Pancreas (tissue), 10 donors: ENCODE results near the gene RBMS3. TPM values are rescaled to one million over a fixed set of nuclear protein-coding genes. Genes with fewer than 3 reads are reported as not detected.

Source experiments
- ATAC-seq, 4 donors: fragments of 200-7000 bp; cut with Tn5 transposase; one replicate each; pipeline versions ENCODE4 v1.8.0 to v1.9.1; 2020; ENCODE audit warnings: mild to moderate bottlenecking in 4 of 4, moderate library complexity in 4 of 4
- DNase-seq, 6 donors: peaks; one replicate each; pipeline ENCODE4 v3.0.0-alpha.2; 2020
- FAIRE-seq: peaks from 2 replicates; lab custom pipeline; 2012; peaks lifted over from hg19 to GRCh38; lab: Jason Lieb, UNC
- H3K27ac ChIP-seq, 4 donors: fragments of 200-600 bp; sonication (generic); 1 replicate in 3 of 4; 2 replicates in 1 of 4; pipeline versions ENCODE4 v1.5.0 to v1.8.0; 2020
- H3K27me3 ChIP-seq, 4 donors: fragments of 200-600 bp; one replicate each; pipeline ENCODE4 v1.8.0; 2021
- H3K36me3 ChIP-seq, 3 donors: fragments of 200-600 bp; sonication (generic) in 1 of 3; one replicate each; pipeline versions ENCODE4 v1.5.0 to v1.8.0; 2020 to 2021
- H3K4me1 ChIP-seq, 3 donors: fragments of 200-600 bp; one replicate each; pipeline ENCODE4 v1.8.0; 2021
- H3K4me3 ChIP-seq, 4 donors: fragments of 200-600 bp; sonication (generic) in 2 of 4; one replicate each; pipeline versions ENCODE4 v1.5.0 to v1.8.0; 2020 to 2021
- H3K9me3 ChIP-seq, 4 donors: fragments of 200-600 bp; one replicate each; pipeline ENCODE4 v1.8.0; 2021
- CTCF ChIP-seq, 4 donors: fragments of 200-600 bp; sonication (generic) in 3 of 4; IDR thresholded peaks; one replicate each; pipeline versions ENCODE4 v1.5.0 to v1.8.0; 2021; ENCODE audit warnings: antibody characterized with exemption in 4 of 4
- WGBS, 2 donors: extraction: QIAGEN DNeasy Blood & Tissue Kit; methylation state at CpG; one replicate each; pipeline ENCODE4 v1.1.7; 2013; 5-methylcytosine and 5-hydroxymethylcytosine counted together
- intact Hi-C, 3 donors: fragments of 100-400 bp; cut with DNase I; formaldehyde crosslinking; loops; one replicate each; pipeline versions ENCODE4 v1.11.1 to v1.14.2; 2022
- polyA plus RNA-seq, 2 donors: library from polyadenylated mRNA; stranded (reverse); fragments of 200-250 nt; gene quantifications; one replicate each; pipeline ENCODE4 v1.2.3, GENCODE V29; 2013
- total RNA-seq, 6 donors: library from RNA; stranded (reverse); fragmentation: NEBNext Ultra II Directional in 4 of 6; extraction: Animal tissue kit (Norgen Biotek cat#: 25700) in 4 of 6; gene quantifications; one replicate each; pipeline versions ENCODE4 v1.2.1 to v1.2.4, GENCODE V29; 2021 to 2023
- donor health status: healthy with polysubstance abuse.
- donor health status: DM: no; HTN: no; CAD: no; lungs with moderate emphysema.
- donor health status: DM: no; HTN: no; CAD: no.
- donor health status: control.
- donor health status: control.
- donor health status: Bipolar disorder and iron deficiency.
- donor health status: DM: yes; HTN: yes; CAD: no.
- donor health status: DM: no; HTN: no; CAD: no.
- donor health status: DM: no; HTN: no; CAD: no.
- donor health status: DM: yes; HTN: yes; CAD: no.

RBMS3 gene
- total and polyA plus RNA-seq, 8 donors = 4.0 to 10.0 (median 6.6) TPM

- Histone ChIP-seq H3K9me3 (no peaks in the 10 kb centered on the region), H3K27ac (no peak overlapping the region), H3K4me1 (no peaks in the 10 kb centered on the region), H3K36me3 (no peaks in the 10 kb centered on the region), H3K27me3 (peaks cover 0 to 3% (median 0%) of the 10 kb centered on the region in 4 donors), H3K4me3 (no peak overlapping the region)
- TF ChIP-seq CTCF (IDR thresholded peaks at IDR 0.05) = no peak
- no peak for FAIRE-seq
- intact Hi-C loops = no loop called here
- ATAC-seq = no peak
- no peak for DNase-seq
- 72 to 74% methylated on average over 4 of the region's 4 CpGs for WGBS, 2 donors
Measured at GRCh38 chr3:29240887-29241286, 40.0 kb upstream of the RBMS3 start.

DNA sequence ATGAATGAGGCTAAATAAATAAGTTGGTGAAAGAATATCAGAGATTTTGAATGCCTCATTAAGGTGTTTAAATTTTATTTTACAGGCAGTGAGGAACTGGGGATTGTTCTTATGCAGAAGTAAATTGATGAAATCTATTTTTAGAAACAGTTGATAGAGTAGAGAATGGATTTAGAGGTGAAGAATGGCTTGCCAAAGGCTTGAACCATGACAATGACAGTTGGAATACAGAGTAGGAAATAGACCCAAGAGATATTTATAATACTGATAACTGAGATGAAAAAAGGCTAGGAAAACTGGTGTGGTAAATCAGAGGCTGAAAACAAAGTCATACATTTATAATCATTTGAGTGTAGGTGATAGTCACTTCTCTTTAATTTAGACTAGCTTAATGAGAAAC lies 39.0 kb upstream of the RBMS3 start:
- H3K4me1 ChIP-seq = no peaks in the 10 kb centered on the region
- no peak for TF ChIP-seq CTCF (IDR thresholded peaks at IDR 0.05)
- no peak overlapping the region for H3K4me3 ChIP-seq
- FAIRE-seq (no peak), DNase-seq (no peak), ATAC-seq (no peak)
- H3K27me3 ChIP-seq = peaks cover 0 to 4% (median 0%) of the 10 kb centered on the region in 4 donors
- H3K27ac ChIP-seq = no peak overlapping the region
- H3K9me3 ChIP-seq = no peaks in the 10 kb centered on the region
- H3K36me3 ChIP-seq = no peaks in the 10 kb centered on the region
- intact Hi-C loops = no loop called here

GRCh38 chr3:29242296-29242695 lies 38.6 kb upstream of the RBMS3 start:
- Histone ChIP-seq H3K4me3 (no peak overlapping the region), H3K27ac (no peak overlapping the region), H3K4me1 (no peaks in the 10 kb centered on the region), H3K36me3 (no peaks in the 10 kb centered on the region), H3K9me3 (no peaks in the 10 kb centered on the region), H3K27me3 (peaks cover 0 to 4% (median 0%) of the 10 kb centered on the region in 4 donors)
- intact Hi-C loops = no loop called here
- FAIRE-seq (no peak), DNase-seq (no peak), ATAC-seq (no peak)
- no peak for TF ChIP-seq CTCF (IDR thresholded peaks at IDR 0.05)
- WGBS, 2 donors = 72 to 80% methylated on average over 2 of the region's 2 CpGs

GRCh38 chr3:29245441-29245840 lies 35.4 kb upstream of the RBMS3 start:
- Histone ChIP-seq H3K4me1 (no peaks in the 10 kb centered on the region), H3K9me3 (no peaks in the 10 kb centered on the region), H3K27ac (no peak overlapping the region), H3K27me3 (peaks cover 0 to 4% (median 0%) of the 10 kb centered on the region in 4 donors), H3K4me3 (no peak overlapping the region), H3K36me3 (no peaks in the 10 kb centered on the region)
- intact Hi-C loops = no loop called here
- 85 to 88% methylated on average over 2 of the region's 2 CpGs for WGBS, 2 donors
- ATAC-seq (no peak), DNase-seq (no peak), FAIRE-seq (no peak)
- TF ChIP-seq CTCF (IDR thresholded peaks at IDR 0.05) = no peak

- Histone ChIP-seq H3K36me3 (no peaks in the 10 kb centered on the region), H3K4me1 (no peaks in the 10 kb centered on the region), H3K27ac (no peak overlapping the region), H3K9me3 (no peaks in the 10 kb centered on the region), H3K4me3 (no peak overlapping the region), H3K27me3 (peaks cover 0 to 4% (median 0%) of the 10 kb centered on the region in 4 donors)
- intact Hi-C loops = no loop called here
- TF ChIP-seq CTCF (IDR thresholded peaks at IDR 0.05) = no peak
- FAIRE-seq (no peak), ATAC-seq (no peak), DNase-seq (no peak)
- WGBS, 2 donors = 77 to 85% methylated on average over 3 of the region's 3 CpGs
Measured at GRCh38 chr3:29247088-29247745, 33.7 kb upstream of the RBMS3 start.
